Right lung (tissue), 5 donors: Measurements from ENCODE around the gene OMA1. TPM values are rescaled to one million over a fixed set of nuclear protein-coding genes. Genes with fewer than 3 reads are reported as not detected.

Experiments
- DNase-seq, 2 donors: peaks; one replicate each; pipeline ENCODE4 v3.0.0-alpha.2; 2013
- polyA plus RNA-seq, 5 donors: library from polyadenylated mRNA; unstranded; fragments of 120-200 nt; gene quantifications; one replicate each; pipeline versions ENCODE4 v1.2.1 to v1.2.3, GENCODE V29; 2013; ENCODE audit warnings: inconsistent platforms in 1 of 5, low replicate concordance in 1 of 5; ENCODE audit not compliant: insufficient read length in 5 of 5, insufficient read depth in 1 of 5

Gene OMA1
- polyA plus RNA-seq, 5 donors = 21.7 to 28.4 (median 26.4) TPM

DNA sequence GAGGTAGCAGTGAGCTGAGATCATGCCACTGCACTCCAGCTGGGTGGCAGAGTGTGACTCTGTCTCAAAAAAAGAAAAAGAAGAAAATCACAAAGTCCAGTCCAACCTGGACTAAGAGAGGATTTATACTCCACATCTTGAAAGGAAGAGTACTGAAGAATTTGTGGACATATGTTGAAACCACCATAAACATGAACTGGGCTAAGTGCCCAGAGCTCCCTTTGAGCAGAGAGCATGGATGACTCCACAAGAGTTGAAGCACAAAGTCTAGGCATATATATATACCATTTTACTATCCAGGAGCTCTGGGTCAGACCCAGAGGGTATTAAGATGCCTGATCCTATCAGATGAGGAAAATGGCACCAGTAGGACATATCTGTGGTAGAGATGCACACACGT lies 86.6 kb downstream of the OMA1 start:
- DNase-seq = no peak

GRCh38 chr1:58457023-58457635 lies 89.4 kb downstream of the OMA1 start:
- no peak for DNase-seq

DNA sequence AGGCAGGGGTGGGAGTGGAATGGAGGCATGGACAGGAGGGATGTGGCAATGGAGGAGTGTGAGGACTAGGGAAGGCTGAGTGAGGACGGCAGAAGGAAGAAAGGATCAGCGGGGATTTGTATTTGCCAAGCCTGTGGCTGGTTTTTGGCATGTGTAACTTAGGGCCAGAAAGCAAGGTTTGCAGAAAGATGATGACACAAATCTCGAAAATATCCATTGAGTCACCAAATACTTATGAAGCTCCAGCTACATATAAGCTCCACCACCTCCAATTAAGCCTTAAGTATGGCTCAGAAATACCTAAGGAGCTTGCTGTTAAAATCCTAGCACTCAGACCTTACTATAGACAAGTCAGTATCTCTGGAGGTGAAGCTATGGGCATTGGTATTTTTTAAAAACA lies 90.1 kb downstream of the OMA1 start:
- DNase-seq = no peak

- no peak for DNase-seq
These were observed 91.7 kb downstream of the OMA1 start for GRCh38 chr1:58454807-58455206.

- no peak for DNase-seq
These were observed 92.1 kb downstream of the OMA1 start for GRCh38 chr1:58454385-58454784.

DNA sequence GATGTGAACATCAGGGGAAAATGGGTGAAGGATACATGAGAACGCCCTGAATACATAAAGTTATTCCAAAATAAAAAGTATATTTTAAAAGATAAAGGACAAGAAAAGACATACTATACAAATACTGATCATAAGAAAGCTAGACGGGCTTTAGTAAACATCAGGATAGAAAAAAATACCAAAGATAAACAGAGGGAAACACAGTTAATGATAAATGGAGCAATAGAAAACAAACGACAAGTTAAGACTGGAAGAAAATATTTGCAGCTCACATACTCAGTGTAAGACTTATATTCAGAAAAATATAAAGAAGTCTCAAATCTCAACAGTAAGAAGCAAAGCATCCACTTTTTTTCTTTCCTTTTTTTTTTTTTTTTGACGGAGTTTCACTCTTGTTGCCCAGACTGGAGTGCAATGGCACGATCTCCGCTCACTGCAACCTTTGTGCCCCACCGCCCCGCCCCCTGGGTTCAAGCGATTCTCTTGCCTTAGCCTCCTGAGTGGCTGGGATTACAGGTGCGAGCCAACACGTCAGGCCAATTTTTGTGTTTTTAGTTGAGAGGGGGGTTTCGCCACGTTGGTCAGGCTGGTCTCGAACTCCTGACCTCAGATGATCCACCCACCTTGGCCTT lies 94.8 kb downstream of the OMA1 start:
- DNase-seq = no peak

DNA sequence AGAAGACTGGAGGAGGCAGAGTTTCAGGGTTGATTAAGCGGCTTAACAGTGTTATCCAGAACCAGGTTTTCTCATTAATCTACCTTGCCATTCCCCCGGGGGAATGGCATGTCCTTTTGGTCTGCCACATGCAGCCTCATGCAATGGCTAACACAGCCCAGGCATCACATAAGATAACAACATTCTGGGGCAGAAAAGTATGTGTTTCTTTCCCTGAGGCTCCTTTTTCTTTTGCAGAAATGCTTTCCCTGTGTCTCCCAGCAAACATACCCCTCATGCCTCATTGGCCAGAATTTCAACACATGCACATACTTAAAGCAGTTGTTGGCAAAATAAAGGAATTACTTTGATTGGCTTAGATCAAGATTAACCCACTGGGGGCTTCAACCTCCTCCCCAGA lies 98.6 kb downstream of the OMA1 start:
- DNase-seq = no peak

DNA sequence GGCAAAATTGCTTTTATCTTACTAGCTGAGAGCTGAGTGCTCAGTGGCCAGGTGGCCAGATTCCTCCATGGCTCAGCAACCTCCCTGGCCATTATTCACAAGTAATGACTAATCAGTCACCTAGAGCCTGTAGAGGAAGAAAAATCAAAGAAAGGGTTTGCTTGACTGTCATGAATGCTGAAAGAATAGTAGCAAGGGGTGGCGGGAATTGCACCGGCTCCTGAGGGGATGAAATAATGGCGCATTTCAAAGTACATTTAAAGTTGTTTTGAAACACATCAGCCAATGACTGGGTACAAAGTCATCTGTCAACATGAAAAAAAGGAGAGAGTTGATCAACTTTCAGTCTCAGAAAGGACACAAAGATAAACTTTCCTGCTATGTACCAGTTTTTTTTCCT lies 99.5 kb downstream of the OMA1 start:
- DNase-seq = no peak

- DNase-seq = no peak
These were observed 100.2 kb downstream of the OMA1 start for GRCh38 chr1:58446368-58446767.

GRCh38 chr1:58443986-58444868 lies 102.3 kb downstream of the OMA1 start:
- DNase-seq = no peak

- no peak for DNase-seq
These were observed 104.4 kb downstream of the OMA1 start for GRCh38 chr1:58442114-58442513.

DNA sequence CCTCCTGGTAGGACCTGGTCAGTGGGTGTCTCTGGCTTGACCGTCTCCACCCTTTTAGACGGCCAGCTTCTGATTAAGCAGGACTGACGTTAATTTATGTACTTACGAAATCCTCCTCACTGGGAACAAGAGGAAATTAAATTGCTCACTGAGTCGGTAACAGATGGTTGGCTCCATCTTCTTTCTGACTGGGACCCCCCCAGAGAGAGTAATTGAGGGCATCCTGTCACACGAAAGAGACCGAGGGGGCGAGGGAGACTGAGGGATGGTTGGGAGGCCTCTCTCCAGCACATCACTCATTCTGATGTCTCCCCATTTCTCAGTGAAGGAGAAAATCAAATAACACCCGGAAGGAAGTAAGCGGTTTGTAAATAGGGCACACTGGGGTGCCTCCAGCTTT lies 104.8 kb downstream of the OMA1 start:
- no peak for DNase-seq

- no peak for DNase-seq
These were observed 105.8 kb downstream of the OMA1 start for GRCh38 chr1:58440696-58441095.

DNA sequence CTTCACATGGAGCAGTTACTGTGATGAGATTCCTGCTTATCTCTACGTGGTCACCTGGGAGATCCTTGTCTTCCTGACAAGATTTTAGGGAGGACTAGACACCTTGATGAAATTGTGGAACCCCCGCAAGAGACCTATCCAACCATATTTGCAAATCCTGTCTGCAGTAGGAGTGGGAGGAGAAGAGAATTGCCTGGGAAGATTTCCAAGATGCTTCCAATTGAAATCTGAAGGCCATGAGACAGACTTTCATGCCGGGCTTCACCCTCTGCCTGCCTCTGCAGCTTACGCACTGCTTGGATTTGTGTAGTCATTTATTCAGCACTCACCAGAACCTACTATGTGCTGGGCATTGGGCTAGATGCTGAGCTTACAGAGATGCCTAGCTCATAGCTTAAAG lies 106.6 kb downstream of the OMA1 start:
- DNase-seq = no peak

GRCh38 chr1:58438468-58438867 lies 108.1 kb downstream of the OMA1 start:
- no peak for DNase-seq

DNA sequence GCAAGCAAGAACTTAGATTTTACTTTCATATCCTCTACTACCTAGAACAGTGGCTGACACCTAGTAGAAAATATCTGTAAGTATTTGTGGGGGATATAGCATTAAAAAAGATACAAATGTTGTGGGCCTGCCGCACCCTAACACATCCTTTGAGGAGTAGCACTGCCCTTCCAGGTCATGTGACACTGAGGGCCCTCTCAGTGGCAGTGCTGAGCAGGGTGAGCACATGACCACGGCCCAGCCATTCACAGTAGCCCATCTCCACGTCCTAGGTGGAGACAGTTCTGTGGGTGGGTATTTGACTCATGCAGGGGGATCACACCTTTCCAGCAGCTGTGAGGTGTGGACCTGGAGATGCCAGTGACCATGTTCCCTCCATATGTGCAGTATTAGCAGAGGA lies 108.9 kb downstream of the OMA1 start:
- DNase-seq = no peak

- no peak for DNase-seq
These were observed 109.8 kb downstream of the OMA1 start for GRCh38 chr1:58436615-58437297.

DNA sequence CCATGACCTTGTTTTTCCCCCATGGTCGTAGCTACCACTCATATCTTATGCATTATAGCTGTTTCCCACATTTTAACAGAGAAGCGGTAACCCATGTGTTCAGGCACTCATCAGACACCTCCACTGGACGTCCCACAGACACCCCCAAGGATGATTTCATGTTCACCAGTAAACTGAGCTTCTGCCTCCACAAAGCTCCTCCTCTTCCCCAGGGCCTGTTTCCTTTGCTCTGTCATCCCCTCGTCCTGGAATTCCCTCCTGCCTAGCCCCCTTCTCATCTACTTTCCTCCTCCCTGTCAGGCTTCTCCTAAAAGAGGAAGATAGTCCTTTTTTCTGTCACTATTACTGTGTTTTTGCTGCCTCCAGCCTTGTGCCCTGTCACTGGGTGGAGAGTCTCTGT lies 111.2 kb downstream of the OMA1 start:
- DNase-seq = no peak

- DNase-seq = no peak
These were observed 111.9 kb downstream of the OMA1 start for GRCh38 chr1:58434607-58435006.

GRCh38 chr1:58434181-58434580 lies 112.3 kb downstream of the OMA1 start:
- no peak for DNase-seq

GRCh38 chr1:58432851-58433668 lies 113.5 kb downstream of the OMA1 start:
- peak; percentile 48 to 52 for DNase-seq
